PC-9 (cell line): ENCODE results near the gene OCSTAMP. TPM values are rescaled to one million over a fixed set of nuclear protein-coding genes. Genes with fewer than 3 reads are reported as not detected.
A peak's percentile ranks its signal among the peaks of the same experiment; 100 is the strongest.

ENCODE experiments used
- BruUV-seq: library from RNA; stranded (reverse); fragments of 400-500 nt; replicated peaks from 2 replicates; lab custom pipeline; 2021; lab: Mats Ljungman, UMichigan
- CTCF ChIA-PET: fragments of 300-600 bp; sonication (Branson Sonifier 250); formaldehyde crosslinking; loops from one replicate; lab custom pipeline; 2022; ENCODE audit warnings: antibody characterized with exemption; lab: Charles Lee
- POLR2A ChIA-PET: fragments of 300-600 bp; sonication (Branson Sonifier 250); formaldehyde crosslinking; loops from one replicate; lab custom pipeline; 2022; ENCODE audit warnings: antibody characterized with exemption; ENCODE audit not compliant: unreplicated experiment; lab: Charles Lee
- DNase-seq, 2 experiments: peaks; one replicate each; pipeline versions ENCODE4 v3.0.0 to v3.0.0-alpha.2; 2015 to 2022; ENCODE audit warnings: mixed read lengths in 1 of 2
- H2AFZ ChIP-seq: fragments of 200-600 bp; sonication (generic); 2 replicates; pipeline ENCODE4 v1.8.1; 2017; ENCODE audit warnings: antibody characterized with exemption
- H3F3A ChIP-seq: fragments of 200-600 bp; sonication (generic); 2 replicates; pipeline ENCODE4 v1.8.1; 2017; ENCODE audit warnings: antibody characterized with exemption, mild to moderate bottlenecking, low read depth; ENCODE audit not compliant: insufficient read depth
- H3K27ac ChIP-seq: fragments of 200-600 bp; sonication (generic); 2 replicates; pipeline ENCODE4 v1.6.1; 2016; ENCODE audit warnings: mixed run types
- H3K27me3 ChIP-seq: fragments of 200-600 bp; sonication (generic); 2 replicates; pipeline ENCODE4 v1.6.1; 2016; ENCODE audit warnings: low read depth, mixed run types; ENCODE audit not compliant: insufficient read depth
- H3K36me3 ChIP-seq: fragments of 200-600 bp; sonication (generic); 2 replicates; pipeline ENCODE4 v1.6.1; 2016; ENCODE audit warnings: low read depth, mixed run types
- H3K4me1 ChIP-seq: fragments of 200-600 bp; sonication (generic); replicated peaks from 2 replicates; pipeline ENCODE4 v1.6.1; 2016; ENCODE audit warnings: mixed run types; ENCODE audit not compliant: insufficient read depth
- H3K4me2 ChIP-seq: fragments of 200-600 bp; sonication (generic); 2 replicates; pipeline ENCODE4 v1.6.1; 2017; ENCODE audit warnings: mixed run types
- H3K4me3 ChIP-seq: fragments of 200-600 bp; sonication (generic); 2 replicates; pipeline ENCODE4 v1.6.1; 2016; ENCODE audit warnings: mixed run types
- H3K79me2 ChIP-seq: fragments of 200-600 bp; sonication (generic); 2 replicates; pipeline ENCODE4 v1.6.1; 2017; ENCODE audit warnings: low read depth, mixed run types
- H3K9me2 ChIP-seq: fragments of 200-600 bp; sonication (generic); 2 replicates; pipeline ENCODE4 v1.8.1; 2017; ENCODE audit warnings: mild to moderate bottlenecking; ENCODE audit not compliant: insufficient read depth
- H3K9me3 ChIP-seq: fragments of 200-600 bp; sonication (generic); 2 replicates; pipeline ENCODE4 v1.8.1; 2016; ENCODE audit warnings: low read depth; ENCODE audit not compliant: insufficient read depth
- H4K20me1 ChIP-seq: fragments of 200-600 bp; sonication (generic); 2 replicates; pipeline ENCODE4 v1.8.1; 2017; ENCODE audit not compliant: insufficient read depth
- CTCF ChIP-seq: fragments of 200-600 bp; sonication (generic); conservative IDR thresholded peaks from 2 replicates; pipeline ENCODE4 v1.6.1; 2017; ENCODE audit warnings: mixed run types, antibody characterized with exemption, mild to moderate bottlenecking, moderate library complexity
- EZH2 ChIP-seq: fragments of 200-600 bp; sonication (generic); IDR thresholded peaks from 2 replicates; pipeline ENCODE4 v1.8.0; 2017; ENCODE audit warnings: antibody characterized with exemption, low read depth
- intact Hi-C: fragments of 100-400 bp; cut with micrococcal nuclease; formaldehyde crosslinking; loops from one replicate; pipeline ENCODE4 v1.10.0; 2022; ENCODE audit not compliant: unreplicated experiment
- total RNA-seq: library from RNA; stranded (reverse); gene quantifications from 2 replicates; pipeline ENCODE4 v1.2.3, GENCODE V29; 2021

OCSTAMP gene
- total RNA-seq, 1 experiment from 2014 or later: not detected

GRCh38 chr20:46559001-46559400 lies 8.5 kb upstream of the OCSTAMP start:
- H3K4me1 ChIP-seq: no peaks in the 10 kb centered on the region
- no peak for DNase-seq
- no peak overlapping the region for H3K4me3 ChIP-seq
- no peak overlapping the region for H3K4me2 ChIP-seq
- H3K27me3 ChIP-seq: no peaks in the 10 kb centered on the region
- H3F3A ChIP-seq: no peaks in the 10 kb centered on the region
- intact Hi-C loops: loop anchor here (2.0 kb wide), 1 partner anchor 122 kb away; no protein-coding TSS in a partner anchor
- no peaks in the 10 kb centered on the region for H3K9me3 ChIP-seq
- no peak overlapping the region for H2AFZ ChIP-seq
- no TSS peak for BruUV-seq
- no peak for TF ChIP-seq EZH2
- TF ChIP-seq CTCF: no peak
- H3K27ac ChIP-seq: no peak overlapping the region
- H3K79me2 ChIP-seq: no peaks in the 10 kb centered on the region
- H4K20me1 ChIP-seq: no peaks in the 10 kb centered on the region
- ChIA-PET CTCF (interaction anchor here (0.6 kb wide), 1 partner anchor 122 kb away, joined by 4 read pairs; no protein-coding TSS in a partner anchor), POLR2A (no interaction called here)
- no peaks in the 10 kb centered on the region for H3K36me3 ChIP-seq
- H3K9me2 ChIP-seq: no peaks in the 10 kb centered on the region

GRCh38 chr20:46558511-46558959 lies 8.1 kb upstream of the OCSTAMP start:
- intact Hi-C loops: loop anchor here (2.0 kb wide), 1 partner anchor 122 kb away; no protein-coding TSS in a partner anchor
- no peaks in the 10 kb centered on the region for H3K4me1 ChIP-seq
- no TSS peak for BruUV-seq

GRCh38 chr20:46557231-46557956 lies 6.9 kb upstream of the OCSTAMP start:
- no peaks in the 10 kb centered on the region for H3K9me3 ChIP-seq
- no peaks in the 10 kb centered on the region for H3F3A ChIP-seq
- TF ChIP-seq CTCF (no peak), EZH2 (no peak)
- BruUV-seq: no TSS peak
- no peak overlapping the region for H3K4me3 ChIP-seq
- H3K79me2 ChIP-seq: no peaks in the 10 kb centered on the region
- intact Hi-C loops: no loop called here
- POLR2A ChIA-PET: no interaction called here
- CTCF ChIA-PET: no interaction called here
- DNase-seq: no peak
- no peaks in the 10 kb centered on the region for H3K36me3 ChIP-seq
- H2AFZ ChIP-seq: no peak overlapping the region
- H4K20me1 ChIP-seq: no peaks in the 10 kb centered on the region
- no peak overlapping the region for H3K27ac ChIP-seq
- H3K4me1 ChIP-seq: no peaks in the 10 kb centered on the region
- H3K27me3 ChIP-seq: no peaks in the 10 kb centered on the region
- H3K4me2 ChIP-seq: no peak overlapping the region
- no peaks in the 10 kb centered on the region for H3K9me2 ChIP-seq

More at GRCh38 chr20:46558511-46558959, 8.1 kb upstream of the OCSTAMP start:
- Histone ChIP-seq H3K4me3 (no peak overlapping the region), H3K36me3 (no peaks in the 10 kb centered on the region), H3K27me3 (no peaks in the 10 kb centered on the region), H3F3A (no peaks in the 10 kb centered on the region), H3K9me3 (no peaks in the 10 kb centered on the region), H2AFZ (no peak overlapping the region), H4K20me1 (no peaks in the 10 kb centered on the region), H3K27ac (no peak overlapping the region), H3K4me2 (no peak overlapping the region), H3K9me2 (no peaks in the 10 kb centered on the region), H3K79me2 (no peaks in the 10 kb centered on the region)
- peak; percentile 30 to 53 for DNase-seq
- ChIA-PET CTCF (interaction anchor here (0.6 kb wide), 1 partner anchor 122 kb away, joined by 4 read pairs; no protein-coding TSS in a partner anchor), POLR2A (interaction anchor here (0.6 kb wide), 1 partner anchor 131 kb away, joined by 3 read pairs; the partner anchor contains the start of gene TP53RK)
- TF ChIP-seq EZH2 (no peak), CTCF (no peak)
